Epidermal melanocyte (primary cell): ENCODE data around the gene CLCA2.

ENCODE experiments used
- DNase-seq: peaks from one replicate; pipeline ENCODE4 v3.0.0; 2011; ENCODE audit warnings: low spot score; ENCODE audit not compliant: insufficient read length

CLCA2 gene

DNA sequence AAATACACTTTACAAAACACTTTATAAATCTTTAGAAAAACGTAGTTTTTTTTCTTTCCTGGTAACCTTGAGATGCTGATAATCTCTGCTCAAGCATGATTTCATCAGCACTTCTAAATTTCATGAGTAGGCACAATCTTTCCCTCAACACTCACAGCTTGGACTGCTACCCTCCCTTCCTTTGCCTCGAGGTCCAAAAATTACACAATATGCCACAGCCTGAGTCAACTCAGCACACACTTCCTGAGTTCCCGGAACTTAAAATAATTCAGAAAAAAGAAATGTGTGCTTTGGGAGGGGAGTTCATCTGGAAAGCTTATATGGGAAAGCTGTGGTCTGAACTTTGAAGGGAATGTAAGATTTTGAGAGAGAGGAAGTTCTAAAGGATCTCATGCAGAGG lies 5.9 kb downstream of the CLCA2 start:
- DNase-seq, result peak; percentile 65

GRCh38 chr1:86430376-86430775 lies 6.4 kb downstream of the CLCA2 start:
- DNase-seq, result no peak

DNA sequence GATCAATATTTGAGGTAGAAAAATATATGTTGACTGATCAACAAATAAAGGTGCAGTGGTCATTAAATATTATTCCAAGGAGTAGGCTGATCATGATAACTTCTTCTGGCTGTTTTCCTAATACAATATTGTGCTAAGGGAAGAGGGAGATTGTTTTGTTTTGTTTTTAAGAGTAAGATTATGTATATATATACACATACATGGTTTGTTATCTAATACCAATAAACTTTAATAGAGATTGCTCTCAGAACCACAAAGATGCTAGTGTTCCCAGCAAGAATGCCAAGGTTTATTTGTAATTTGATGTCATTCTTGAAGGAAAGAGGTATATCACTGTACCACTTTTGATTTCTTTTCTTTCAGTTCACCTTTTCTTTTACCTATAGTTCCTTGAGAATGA lies 10.1 kb downstream of the CLCA2 start:
- DNase-seq, result no peak

GRCh38 chr1:86435327-86435726 lies 11.4 kb downstream of the CLCA2 start:
- DNase-seq, result no peak

DNA sequence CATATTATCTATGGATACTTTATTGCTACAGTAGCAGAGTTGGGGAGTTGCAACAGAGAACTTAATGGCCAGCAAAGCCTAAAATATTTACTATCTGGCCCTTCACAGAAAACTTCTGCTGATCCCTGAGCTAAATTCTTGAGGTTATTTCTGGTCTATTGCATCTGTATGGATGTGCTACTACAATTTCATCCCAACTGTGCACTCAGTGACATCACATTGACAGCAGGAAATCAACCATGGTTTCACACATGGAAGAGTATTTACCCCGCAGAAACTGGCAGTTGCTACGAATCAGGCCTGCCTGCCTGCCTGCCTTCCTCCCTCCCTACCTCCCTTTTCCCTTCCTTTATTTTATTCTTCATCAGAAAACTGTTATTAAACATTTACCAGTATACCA lies 12.1 kb downstream of the CLCA2 start:
- DNase-seq, result no peak

- no peak for DNase-seq
Measured at GRCh38 chr1:86441581-86441980, 17.6 kb downstream of the CLCA2 start.

- DNase-seq, result no peak
Measured at GRCh38 chr1:86441997-86442396, 18.0 kb downstream of the CLCA2 start.

DNA sequence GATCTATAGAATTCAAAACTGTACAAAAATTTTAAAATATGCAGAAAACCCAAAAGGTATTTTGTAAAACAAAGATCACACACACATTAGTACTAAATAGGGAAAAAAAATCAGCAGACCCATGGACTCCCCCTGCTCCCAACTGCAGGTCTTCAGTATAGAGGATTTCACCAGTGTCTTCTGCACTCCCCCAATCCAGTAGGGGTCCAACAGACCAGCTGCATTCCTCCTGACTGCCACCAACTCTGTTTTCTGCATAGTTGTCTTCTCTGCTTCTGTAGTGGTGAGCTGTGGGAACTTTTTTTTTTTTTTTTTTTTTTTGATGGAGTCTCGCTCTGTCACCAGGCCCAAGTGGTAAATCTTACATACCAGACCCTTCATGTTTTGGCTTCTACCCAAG lies 21.9 kb downstream of the CLCA2 start:
- no peak for DNase-seq

DNA sequence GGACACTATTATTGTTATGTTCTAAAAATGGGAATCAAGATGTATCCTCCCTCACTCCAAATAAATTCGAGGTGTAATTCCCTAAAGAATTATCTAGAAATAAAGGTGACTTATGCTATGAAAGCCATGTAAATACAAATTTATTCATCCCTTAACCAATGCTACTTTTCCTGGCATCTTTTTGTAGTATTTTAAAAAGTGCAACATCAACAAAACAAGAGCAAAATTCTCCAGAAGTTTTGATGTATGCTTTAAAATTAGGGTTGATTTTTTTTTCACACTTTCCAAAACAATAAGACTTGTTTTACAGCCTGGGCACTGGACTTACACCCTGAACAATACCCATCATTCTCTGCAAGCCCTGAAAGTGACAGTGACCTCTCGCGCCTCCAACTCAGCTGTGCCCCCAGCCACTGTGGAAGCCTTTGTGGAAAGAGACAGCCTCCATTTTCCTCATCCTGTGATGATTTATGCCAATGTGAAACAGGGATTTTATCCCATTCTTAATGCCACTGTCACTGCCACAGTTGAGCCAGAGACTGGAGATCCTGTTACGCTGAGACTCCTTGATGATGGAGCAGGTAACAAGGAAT lies 23.3 kb downstream of the CLCA2 start:
- DNase-seq, result no peak

- DNase-seq, result no peak
Measured at GRCh38 chr1:86448670-86449069, 24.7 kb downstream of the CLCA2 start.

- DNase-seq, result no peak
Measured at GRCh38 chr1:86449103-86449502, 25.1 kb downstream of the CLCA2 start.

DNA sequence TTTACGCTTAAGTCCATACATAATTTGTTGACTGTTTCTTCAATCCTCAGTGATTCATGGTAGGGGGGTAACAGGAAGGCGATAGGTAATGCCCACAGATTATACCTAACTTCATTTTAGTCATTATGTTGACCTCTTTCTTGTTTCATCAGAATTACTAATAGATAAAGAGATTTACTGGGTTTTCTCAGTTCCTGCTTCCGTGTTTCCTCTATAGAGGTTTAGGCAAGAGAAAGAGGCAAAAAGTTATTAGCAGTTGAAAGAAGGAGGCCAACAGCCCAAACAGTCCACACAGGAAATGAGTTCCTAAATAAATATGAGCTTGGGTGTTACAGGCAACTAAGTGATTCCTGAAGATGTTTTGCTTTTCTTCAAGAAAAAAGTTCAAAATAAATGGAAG lies 26.9 kb downstream of the CLCA2 start:
- DNase-seq, result no peak

- DNase-seq, result no peak
Measured at GRCh38 chr1:86453664-86454063, 29.7 kb downstream of the CLCA2 start.

DNA sequence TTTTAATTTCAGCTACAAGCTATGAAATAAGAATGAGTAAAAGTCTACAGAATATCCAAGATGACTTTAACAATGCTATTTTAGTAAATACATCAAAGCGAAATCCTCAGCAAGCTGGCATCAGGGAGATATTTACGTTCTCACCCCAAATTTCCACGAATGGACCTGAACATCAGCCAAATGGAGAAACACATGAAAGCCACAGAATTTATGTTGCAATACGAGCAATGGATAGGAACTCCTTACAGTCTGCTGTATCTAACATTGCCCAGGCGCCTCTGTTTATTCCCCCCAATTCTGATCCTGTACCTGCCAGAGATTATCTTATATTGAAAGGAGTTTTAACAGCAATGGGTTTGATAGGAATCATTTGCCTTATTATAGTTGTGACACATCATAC lies 31.1 kb downstream of the CLCA2 start:
- no peak for DNase-seq

- no peak for DNase-seq
Measured at GRCh38 chr1:86460998-86461397, 37.0 kb downstream of the CLCA2 start.

DNA sequence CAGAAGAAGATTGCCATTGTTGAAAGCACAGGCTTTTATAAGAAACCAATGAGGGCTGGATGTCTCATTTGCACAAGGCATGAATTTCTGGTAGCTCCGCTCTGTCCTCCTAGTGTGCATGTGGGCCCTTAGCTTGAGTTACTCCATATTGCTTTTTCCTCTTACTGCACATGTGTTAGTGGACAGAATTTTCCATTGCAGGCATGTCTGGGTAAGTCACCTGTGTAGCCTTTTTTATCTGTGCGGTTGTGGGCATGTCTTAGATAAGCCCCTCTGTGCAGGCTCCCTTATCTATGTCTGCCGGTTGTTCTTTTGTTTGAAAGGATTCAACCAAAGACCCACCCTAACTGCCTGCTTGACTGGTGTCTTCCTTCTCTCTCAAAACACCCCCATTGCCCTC lies 37.5 kb downstream of the CLCA2 start:
- DNase-seq, result no peak

DNA sequence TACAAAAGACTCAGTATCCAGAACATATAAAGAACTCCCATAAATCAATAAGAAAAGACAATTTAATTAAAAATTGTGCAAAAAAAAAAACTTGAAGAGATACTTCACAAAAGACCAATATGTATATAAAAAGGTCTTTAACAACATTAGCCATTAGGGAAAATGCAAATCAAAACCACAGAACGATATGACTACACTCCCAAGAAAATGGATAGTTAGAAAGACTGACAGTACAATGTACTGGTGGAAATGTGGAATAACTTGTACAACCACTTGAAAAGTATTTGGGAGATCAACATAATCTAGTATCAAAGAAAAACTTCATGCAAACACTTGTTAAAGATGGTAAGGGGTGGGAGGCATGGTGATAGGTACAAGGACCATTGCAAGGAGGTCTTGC lies 40.8 kb downstream of the CLCA2 start:
- DNase-seq, result no peak

DNA sequence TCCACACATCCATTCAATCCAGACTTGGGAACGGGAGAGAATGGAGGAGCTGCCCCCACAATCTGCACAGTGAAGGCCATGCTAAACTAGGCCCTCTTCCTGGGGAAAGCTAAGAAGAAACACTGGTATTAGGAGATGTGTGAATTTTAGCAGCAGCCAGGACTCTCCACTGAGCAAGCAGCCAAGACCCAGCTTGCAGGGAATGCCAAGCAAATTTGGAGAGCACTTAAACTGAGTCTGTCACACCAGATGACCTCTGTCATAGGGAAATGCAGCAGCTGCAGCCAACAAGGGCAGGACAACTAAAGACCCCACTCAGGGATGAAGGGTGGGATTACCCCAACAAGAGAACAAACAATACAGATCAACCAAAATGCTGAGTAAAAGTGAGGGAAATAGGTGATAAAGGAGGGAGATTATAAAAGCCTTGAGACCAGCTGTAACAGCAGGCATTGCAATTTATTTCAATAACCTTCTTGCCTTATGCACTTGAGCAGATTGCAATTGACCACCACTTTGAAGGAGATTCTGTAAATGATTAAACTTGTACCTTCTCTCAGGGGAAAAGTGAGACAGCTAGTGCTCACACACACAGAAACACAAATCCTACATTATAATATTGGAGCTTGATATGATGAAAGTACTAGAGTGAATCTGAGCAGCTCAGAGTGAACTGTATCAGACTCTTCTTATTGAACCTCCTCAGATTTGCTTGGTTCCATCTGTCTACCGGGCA lies 42.3 kb downstream of the CLCA2 start:
- no peak for DNase-seq

DNA sequence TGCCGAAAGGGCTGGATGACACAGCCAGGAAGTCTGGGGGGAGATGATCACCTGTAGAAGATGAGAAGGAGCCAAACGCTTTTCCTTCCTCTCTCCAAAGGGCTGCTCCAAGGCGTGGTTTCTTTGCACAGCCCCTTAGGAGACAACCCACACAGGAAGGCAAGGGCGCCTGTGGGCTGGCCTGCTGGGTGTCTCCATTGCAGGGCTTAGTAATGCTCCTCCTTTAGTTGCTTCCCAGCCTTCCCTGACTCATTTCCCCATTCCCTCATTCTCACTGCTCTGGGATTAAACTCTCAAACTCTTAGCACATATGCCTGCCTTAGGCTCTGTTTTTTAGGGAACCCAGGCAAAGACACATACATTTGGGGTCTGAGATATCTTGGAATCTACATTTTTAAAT lies 43.0 kb downstream of the CLCA2 start:
- no peak for DNase-seq

- no peak for DNase-seq
Measured at GRCh38 chr1:86468501-86468977, 44.6 kb downstream of the CLCA2 start, which contains the start of gene CLCA1. Gene CLCA1, plus strand, starts transcription at chr1:86468927. Its CDS starts 45 bp downstream, at chr1:86468972.

- DNase-seq, result no peak
Measured at GRCh38 chr1:86470859-86471258, 46.9 kb downstream of the CLCA2 start.

GRCh38 chr1:86471291-86471690 lies 47.3 kb downstream of the CLCA2 start:
- no peak for DNase-seq

DNA sequence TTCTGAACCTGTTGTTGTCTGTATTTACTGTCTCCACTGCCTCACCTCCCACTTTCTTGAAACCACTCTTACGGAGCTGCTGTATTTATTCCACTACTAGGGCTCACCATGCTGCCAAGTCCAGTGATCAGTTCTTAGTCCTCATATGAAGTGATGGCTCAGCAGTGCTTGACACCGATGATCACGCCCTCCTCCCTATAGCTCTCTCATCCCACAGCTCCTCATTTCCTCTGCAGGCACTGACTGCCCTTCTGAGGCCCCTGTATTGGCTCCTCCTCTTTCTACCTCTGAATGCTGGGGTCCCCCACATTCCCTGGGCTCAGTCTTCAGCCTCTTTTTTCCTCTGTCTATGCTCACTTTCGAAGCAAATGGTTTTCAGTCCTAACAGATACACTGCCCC lies 48.2 kb downstream of the CLCA2 start:
- DNase-seq, result no peak
